ENCODE data around the gene CCDC85C. TPM values are rescaled to one million over a fixed set of nuclear protein-coding genes. Genes with fewer than 3 reads are reported as not detected.

The CCDC85C gene
- total RNA-seq, 5 donors from 2014 or later (not counting 1 experiment from before 2014, with no cell fraction given), result 6.6 to 12.0 (median 9.1) TPM

DNA sequence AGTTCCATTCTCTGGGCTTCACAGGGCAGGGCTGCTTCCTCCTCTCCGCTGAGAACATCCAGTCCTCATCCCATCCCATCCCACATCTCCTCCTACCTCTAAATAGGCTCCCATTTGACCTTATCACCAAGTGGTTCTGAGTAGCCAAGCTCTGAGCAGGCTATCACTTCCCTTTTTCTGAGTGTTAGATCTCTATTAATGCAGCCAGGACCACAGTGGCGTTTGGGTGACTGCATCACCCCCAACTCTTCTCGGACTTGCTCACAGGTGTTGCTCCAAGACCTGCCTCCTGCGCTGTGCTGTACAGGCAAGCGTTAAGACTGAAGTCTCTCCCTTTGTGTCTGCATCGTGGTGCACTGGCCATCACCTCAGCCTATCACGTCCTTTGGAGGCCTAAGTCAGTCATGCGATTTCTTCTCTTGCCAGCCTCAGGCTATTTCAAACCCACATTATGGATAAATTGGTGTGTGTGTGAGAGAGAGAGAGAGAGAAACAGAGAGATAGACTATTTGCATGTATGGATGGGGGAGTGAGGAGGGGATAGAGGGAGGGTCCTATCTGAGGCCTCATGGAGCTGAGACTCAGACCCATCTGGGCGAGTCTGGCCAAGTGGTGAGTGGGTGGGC is 28.5 kb upstream of the CCDC85C start:
- Mint-ChIP-seq H3K4me1 (peaks cover 2 to 6% (median 4%) of the 10 kb centered on the region in 3 donors), H3K4me3 (no peak overlapping the region), H3K36me3 (no peaks in the 10 kb centered on the region), H3K9me3 (no peaks in the 10 kb centered on the region), H3K27me3 (peaks cover 2 to 17% of the 10 kb centered on the region in 2 donors), H3K27ac (no peak overlapping the region)
- DNase-seq (no peak), ATAC-seq (replicated peaks in 1 of 4) (no peak)
- ChIA-PET POLR2A (no interaction called here), CTCF (interaction anchor here in 1 of 2 donors (0.7 kb wide), 1 partner anchor 25 kb away, joined by 3 read pairs; no protein-coding TSS in a partner anchor)
- H3K4me1 ChIP-seq (ENCODE audit: control insufficient read depth in 1 of 2, extremely low read depth in 1 of 2, insufficient read depth in 2 of 2, low read length in 2 of 2), result peaks cover 0 to 7% of the 10 kb centered on the region in 2 experiments
- no peak overlapping the region for H3K4me3 ChIP-seq (ENCODE audit: control insufficient read depth in 1 of 2, extremely low read depth in 1 of 2, low read length in 1 of 2)
- H3K27me3 ChIP-seq (replicated peaks in 1 of 2; ENCODE audit: control insufficient read depth in 2 of 2, extremely low read depth in 1 of 2, insufficient read depth in 2 of 2, low read length in 1 of 2), result peaks cover 0 to 32% of the 10 kb centered on the region in 2 experiments
- WGBS (ENCODE audit: insufficient coverage), result 76% methylated on average over 8 of the region's 9 CpGs
- no peaks in the 10 kb centered on the region for H3K9me3 ChIP-seq
- H3K36me3 ChIP-seq (ENCODE audit: control insufficient read depth in 2 of 2, extremely low read depth in 1 of 2, insufficient read depth in 1 of 2, low read length in 1 of 2), result no peaks in the 10 kb centered on the region
- no peak overlapping the region for H3K27ac ChIP-seq (ENCODE audit: low read length)

DNA sequence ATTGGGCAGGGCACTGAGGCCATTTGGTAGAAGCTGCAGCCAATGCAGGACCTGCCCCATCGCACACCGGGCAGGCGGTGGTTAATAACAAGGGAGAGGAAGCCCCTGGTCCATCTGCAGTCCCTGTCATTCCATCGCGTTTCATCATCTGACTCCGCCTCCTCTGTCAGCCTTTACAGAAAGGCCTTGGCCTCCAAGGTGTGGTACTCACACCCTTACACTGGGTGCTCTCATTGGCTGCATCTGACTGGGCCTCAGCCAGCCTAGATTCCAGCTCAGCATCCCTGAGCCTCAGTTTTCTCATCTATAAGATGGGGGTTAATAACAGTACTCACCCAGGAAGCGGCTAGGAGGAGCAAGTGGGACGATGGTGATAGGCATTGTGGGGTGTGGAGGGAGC is 26.2 kb upstream of the CCDC85C start:
- Histone ChIP-seq H3K27me3 (replicated peaks in 1 of 2; ENCODE audit: control insufficient read depth in 2 of 2, extremely low read depth in 1 of 2, insufficient read depth in 2 of 2, low read length in 1 of 2) (peaks cover 0 to 49% of the 10 kb centered on the region in 2 experiments), H3K4me1 (ENCODE audit: control insufficient read depth in 1 of 2, extremely low read depth in 1 of 2, insufficient read depth in 2 of 2, low read length in 2 of 2) (peaks cover 0 to 7% of the 10 kb centered on the region in 2 experiments), H3K4me3 (ENCODE audit: control insufficient read depth in 1 of 2, extremely low read depth in 1 of 2, low read length in 1 of 2) (no peak overlapping the region), H3K27ac (ENCODE audit: low read length) (no peak overlapping the region), H3K36me3 (ENCODE audit: control insufficient read depth in 2 of 2, extremely low read depth in 1 of 2, insufficient read depth in 1 of 2, low read length in 1 of 2) (no peaks in the 10 kb centered on the region), H3K9me3 (no peaks in the 10 kb centered on the region)
- POLR2A ChIA-PET, result no interaction called here
- no peak overlapping the region for H3K27ac Mint-ChIP-seq
- ATAC-seq (replicated peaks in 1 of 4) (no peak), DNase-seq (no peak)
- CTCF ChIA-PET, result no interaction called here
- H3K4me3 Mint-ChIP-seq, result no peak overlapping the region
- H3K4me1 Mint-ChIP-seq, result peaks cover 2 to 6% (median 4%) of the 10 kb centered on the region in 3 donors
- H3K27me3 Mint-ChIP-seq, result peaks cover 14 to 23% of the 10 kb centered on the region in 2 donors
- H3K9me3 Mint-ChIP-seq, result no peaks in the 10 kb centered on the region
- 61% methylated on average over 6 of the region's 8 CpGs for WGBS (ENCODE audit: insufficient coverage)
- H3K36me3 Mint-ChIP-seq, result no peaks in the 10 kb centered on the region

GRCh38 chr14:99628887-99629618 is 25.0 kb upstream of the CCDC85C start:
- H3K27me3 ChIP-seq (replicated peaks in 1 of 2; ENCODE audit: control insufficient read depth in 2 of 2, extremely low read depth in 1 of 2, insufficient read depth in 2 of 2, low read length in 1 of 2), result peaks cover 0 to 60% of the 10 kb centered on the region in 2 experiments
- H3K27ac Mint-ChIP-seq, result no peak overlapping the region
- no peaks in the 10 kb centered on the region for H3K9me3 ChIP-seq
- CTCF ChIA-PET, result interaction anchor here in 1 of 2 donors (0.6 to 0.8 kb wide), 2 partner anchors 53 to 55 kb away, joined by 4 read pairs; no protein-coding TSS in a partner anchor
- 22% methylated on average over 17 of the region's 20 CpGs for WGBS (ENCODE audit: insufficient coverage)
- H3K27me3 Mint-ChIP-seq, result peaks cover 18 to 27% of the 10 kb centered on the region in 2 donors
- H3K9me3 Mint-ChIP-seq, result no peaks in the 10 kb centered on the region
- no peak overlapping the region for H3K4me3 ChIP-seq (ENCODE audit: control insufficient read depth in 1 of 2, extremely low read depth in 1 of 2, low read length in 1 of 2)
- no peaks in the 10 kb centered on the region for H3K36me3 ChIP-seq (ENCODE audit: control insufficient read depth in 2 of 2, extremely low read depth in 1 of 2, insufficient read depth in 1 of 2, low read length in 1 of 2)
- DNase-seq (peak in 34 of 35 experiments; percentile 18 to 71 (median 40)), ATAC-seq (replicated peaks in 1 of 4) (peak; percentile 74 to 86 (median 80))
- peaks cover 2 to 6% (median 4%) of the 10 kb centered on the region in 3 donors for H3K4me1 Mint-ChIP-seq
- no peak overlapping the region for H3K4me3 Mint-ChIP-seq
- H3K4me1 ChIP-seq (ENCODE audit: control insufficient read depth in 1 of 2, extremely low read depth in 1 of 2, insufficient read depth in 2 of 2, low read length in 2 of 2), result peaks cover 0 to 7% of the 10 kb centered on the region in 2 experiments
- H3K27ac ChIP-seq (ENCODE audit: low read length), result no peak overlapping the region
- POLR2A ChIA-PET, result interaction anchor here in 1 of 2 donors (0.7 kb wide), 1 partner anchor 289 kb away, joined by 3 read pairs; no protein-coding TSS in a partner anchor
- no peaks in the 10 kb centered on the region for H3K36me3 Mint-ChIP-seq

DNA sequence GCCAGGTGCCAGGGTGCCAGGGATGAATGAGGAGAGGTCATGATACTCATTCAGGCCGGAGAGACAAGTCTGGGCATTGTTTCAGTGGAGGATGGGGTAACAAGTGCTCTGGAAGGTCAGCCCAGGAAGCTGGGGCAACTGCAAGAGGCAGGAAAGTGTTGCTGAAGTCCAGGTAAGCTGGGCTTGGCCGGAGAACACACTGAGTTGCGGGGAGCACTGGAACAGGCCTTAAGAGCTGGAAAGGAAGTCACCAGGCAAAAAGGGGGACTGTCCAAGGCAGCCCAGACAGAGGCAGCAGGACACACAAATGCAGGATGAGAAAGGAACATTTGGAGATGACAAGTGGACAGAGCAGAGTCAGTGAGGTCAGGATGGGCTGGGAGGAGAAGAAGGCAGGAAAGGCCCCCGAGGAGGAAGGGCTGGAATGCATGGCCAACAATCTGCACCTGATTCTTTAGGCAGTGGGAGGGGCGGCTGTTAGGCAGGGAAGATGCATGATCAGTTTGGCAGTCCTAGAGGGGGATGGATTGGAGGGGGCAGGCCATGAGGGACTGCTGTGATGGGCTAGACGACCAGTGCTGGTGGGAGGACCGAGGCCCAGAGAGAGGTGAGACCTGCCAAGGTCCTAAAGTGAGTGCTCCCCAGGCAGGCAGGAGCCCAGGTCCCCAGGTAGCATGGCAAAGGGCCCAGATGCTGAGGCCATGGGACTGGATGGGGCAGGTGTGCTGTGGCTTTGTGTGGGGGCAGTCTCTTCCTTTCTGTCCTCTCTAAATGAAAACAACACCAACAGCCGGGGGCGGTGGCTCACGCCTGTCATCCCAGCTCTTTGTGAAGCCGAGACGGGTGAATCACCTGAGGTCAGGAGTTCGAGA is 23.7 kb upstream of the CCDC85C start:
- no peak overlapping the region for H3K4me3 ChIP-seq (ENCODE audit: control insufficient read depth in 1 of 2, extremely low read depth in 1 of 2, low read length in 1 of 2)
- H3K27me3 ChIP-seq (replicated peaks in 1 of 2; ENCODE audit: control insufficient read depth in 2 of 2, extremely low read depth in 1 of 2, insufficient read depth in 2 of 2, low read length in 1 of 2), result peaks cover 0 to 63% of the 10 kb centered on the region in 2 experiments
- no peak overlapping the region for H3K27ac ChIP-seq (ENCODE audit: low read length)
- DNase-seq (no peak), ATAC-seq (replicated peaks in 1 of 4) (no peak)
- no peaks in the 10 kb centered on the region for H3K36me3 ChIP-seq (ENCODE audit: control insufficient read depth in 2 of 2, extremely low read depth in 1 of 2, insufficient read depth in 1 of 2, low read length in 1 of 2)
- ChIA-PET POLR2A (no interaction called here), CTCF (interaction anchor here in 1 of 2 donors (0.7 to 0.8 kb wide), 2 partner anchors 52 to 869 kb away, joined by 3 to 4 read pairs; no protein-coding TSS in a partner anchor)
- no peaks in the 10 kb centered on the region for H3K9me3 ChIP-seq
- H3K4me1 Mint-ChIP-seq, result peaks cover 2 to 6% (median 4%) of the 10 kb centered on the region in 3 donors
- H3K36me3 Mint-ChIP-seq, result no peaks in the 10 kb centered on the region
- H3K27me3 Mint-ChIP-seq, result peaks cover 25 to 39% of the 10 kb centered on the region in 2 donors
- WGBS (ENCODE audit: insufficient coverage), result 78% methylated on average over 8 of the region's 13 CpGs
- no peaks in the 10 kb centered on the region for H3K9me3 Mint-ChIP-seq
- H3K4me3 Mint-ChIP-seq, result no peak overlapping the region
- no peak overlapping the region for H3K27ac Mint-ChIP-seq
- peaks cover 0 to 7% of the 10 kb centered on the region in 2 experiments for H3K4me1 ChIP-seq (ENCODE audit: control insufficient read depth in 1 of 2, extremely low read depth in 1 of 2, insufficient read depth in 2 of 2, low read length in 2 of 2)

DNA sequence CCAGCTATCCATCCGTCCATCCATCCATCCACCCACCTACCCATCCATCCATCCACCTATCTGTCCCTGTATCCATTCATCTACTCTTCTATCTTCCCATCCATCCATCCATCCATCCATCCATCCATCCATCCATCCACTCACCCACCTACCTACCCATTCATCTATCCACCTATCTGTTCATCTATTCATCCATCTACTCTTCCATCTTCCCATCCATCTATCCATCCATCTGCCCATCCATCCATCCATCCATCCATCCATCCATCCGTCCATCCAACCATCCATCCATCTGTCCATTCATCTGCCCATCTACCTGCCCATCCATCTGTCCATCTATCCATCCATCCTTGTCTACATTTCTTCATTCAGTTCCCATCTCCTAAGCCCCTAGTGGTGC is 23.1 kb upstream of the CCDC85C start:
- no peaks in the 10 kb centered on the region for H3K36me3 ChIP-seq (ENCODE audit: control insufficient read depth in 2 of 2, extremely low read depth in 1 of 2, insufficient read depth in 1 of 2, low read length in 1 of 2)
- Mint-ChIP-seq H3K4me1 (peaks cover 2 to 6% (median 4%) of the 10 kb centered on the region in 3 donors), H3K27ac (no peak overlapping the region), H3K36me3 (no peaks in the 10 kb centered on the region), H3K9me3 (no peaks in the 10 kb centered on the region), H3K27me3 (peaks cover 31 to 45% of the 10 kb centered on the region in 2 donors), H3K4me3 (no peak overlapping the region)
- peaks cover 0 to 7% of the 10 kb centered on the region in 2 experiments for H3K4me1 ChIP-seq (ENCODE audit: control insufficient read depth in 1 of 2, extremely low read depth in 1 of 2, insufficient read depth in 2 of 2, low read length in 2 of 2)
- ChIA-PET POLR2A (no interaction called here), CTCF (interaction anchor here in 1 of 2 donors (0.7 kb wide), 1 partner anchor 32 kb away, joined by 3 read pairs; no protein-coding TSS in a partner anchor)
- H3K27me3 ChIP-seq (replicated peaks in 1 of 2; ENCODE audit: control insufficient read depth in 2 of 2, extremely low read depth in 1 of 2, insufficient read depth in 2 of 2, low read length in 1 of 2), result peaks cover 0 to 67% of the 10 kb centered on the region in 2 experiments
- no peaks in the 10 kb centered on the region for H3K9me3 ChIP-seq
- WGBS (ENCODE audit: insufficient coverage), result 20% methylated on average over 2 of the region's 2 CpGs
- ATAC-seq (replicated peaks in 1 of 4) (no peak), DNase-seq (no peak)
- H3K4me3 ChIP-seq (ENCODE audit: control insufficient read depth in 1 of 2, extremely low read depth in 1 of 2, low read length in 1 of 2), result no peak overlapping the region
- no peak overlapping the region for H3K27ac ChIP-seq (ENCODE audit: low read length)
